ENCODE data around the gene INSL3.
"Not testable (repeated sequence)": the region's sequence is repeated elsewhere in the genome, so short reads cannot be mapped to it uniquely, and the experiment has no call there.

DNA sequence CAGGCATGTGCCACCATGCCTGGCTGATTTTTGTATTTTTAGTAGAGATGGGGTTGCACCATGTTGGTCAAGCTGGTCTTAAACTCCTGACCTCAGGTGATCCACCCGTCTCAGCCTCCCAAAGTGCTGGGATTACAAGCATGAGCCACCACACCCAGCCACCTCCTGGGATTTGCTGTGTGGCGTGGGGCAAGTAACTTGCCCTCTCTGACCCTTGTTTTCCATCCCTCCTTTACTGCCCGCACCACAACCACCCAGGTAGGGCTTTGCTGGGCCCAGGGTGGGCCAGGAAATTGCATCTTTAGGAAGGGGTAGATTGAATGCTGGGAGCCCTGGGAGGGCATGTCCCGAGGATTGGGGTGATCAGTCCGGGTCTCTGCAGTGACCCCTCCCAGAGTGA is 37.6 kb downstream of the INSL3 start:
- not testable (repeated sequence) for TF ChIP-seq TAF1 (IDR thresholded peaks at IDR 0.05; ENCODE audit: low read depth, low read length); POLR2A (IDR thresholded peaks at IDR 0.05; ENCODE audit: low read depth, low read length); POU2F2 (IDR thresholded peaks at IDR 0.05; ENCODE audit: low read depth, low read length); POLR2AphosphoS5 (IDR thresholded peaks at IDR 0.05; ENCODE audit: low read depth, low read length); SPI1 (IDR thresholded peaks at IDR 0.05; ENCODE audit: low read depth, low read length); PAX5 (IDR thresholded peaks at IDR 0.05; ENCODE audit: insufficient read depth, low read length, severe bottlenecking)
